ENCODE results near the gene SIGLEC7.

GRCh38 chr19:51168564-51169282 lies 26.6 kb downstream of the SIGLEC7 start:
- TF ChIP-seq CTCF (IDR thresholded peaks at IDR 0.05) (no peak), POLR2A (IDR thresholded peaks at IDR 0.05) (no peak)
